K562 (cell line): ENCODE results near the gene CRABP1. TPM values are rescaled to one million over a fixed set of nuclear protein-coding genes. Genes with fewer than 3 reads are reported as not detected.

Experiments used
- C11orf30 ChIP-seq: fragments of 450-650 bp; IDR thresholded peaks from 2 replicates; pipeline ENCODE4 v1.6.1; 2016; ENCODE audit warnings: low read depth, mild to moderate bottlenecking
- ETV1 ChIP-seq: fragments of 450-650 bp; conservative IDR thresholded peaks from 2 replicates; pipeline ENCODE4 v1.6.1; 2016; ENCODE audit warnings: missing genetic modification characterization, control low read depth, low read depth, missing compliant biosample characterization
- KDM1A ChIP-seq, 2 experiments: fragments of 450-650 bp; IDR thresholded peaks; 2 replicates each; pipeline ENCODE4 v1.6.1; 2016; ENCODE audit warnings: mild to moderate bottlenecking in 2 of 2
- MXD1 ChIP-seq: fragments of 250-450 bp; sonication (Bioruptor Pico); IDR thresholded peaks from 2 replicates; pipeline ENCODE4 v1.8.0; 2021; ENCODE audit warnings: borderline replicate concordance, mild to moderate bottlenecking, moderate library complexity; ENCODE audit not compliant: poor library complexity, severe bottlenecking
- MYBL2 ChIP-seq, 2 experiments: fragments of 450-650 bp in 1 of 2; sonication (generic) in 1 of 2; formaldehyde crosslinking in 1 of 2; IDR thresholded peaks; 2 replicates each; pipeline versions ENCODE4 v1.6.1 to v1.8.1; 2017 to 2022; ENCODE audit warnings: borderline replicate concordance in 1 of 2, inconsistent platforms in 1 of 2, low read depth in 1 of 2, mild to moderate bottlenecking in 1 of 2, missing genetic modification reagents in 1 of 2, moderate library complexity in 1 of 2
- SAP30 ChIP-seq: fragments of 200-600 bp; sonication (generic); IDR thresholded peaks from 2 replicates; pipeline ENCODE4 v1.6.1; 2012; ENCODE audit warnings: borderline replicate concordance, low read depth, mild to moderate bottlenecking, moderate library complexity, low read length, control low read depth, inconsistent platforms; ENCODE audit not compliant: insufficient read depth, poor library complexity, severe bottlenecking
- SNIP1 ChIP-seq: fragments of 450-650 bp; IDR thresholded peaks from 2 replicates; pipeline ENCODE4 v1.7.1; 2017; ENCODE audit warnings: low read depth, mild to moderate bottlenecking
- SRSF9 ChIP-seq: fragments of 200-400 bp; formaldehyde crosslinking; IDR thresholded peaks from 2 replicates; pipeline ENCODE4 v1.6.1; 2017; ENCODE audit warnings: low read depth, low read length, borderline replicate concordance
- TCF3 ChIP-seq: sonication (generic); formaldehyde crosslinking; IDR thresholded peaks from 2 replicates; pipeline ENCODE4 v1.4.0; 2020; ENCODE audit warnings: mild to moderate bottlenecking, missing genetic modification reagents
- U2AF2 ChIP-seq: fragments of 200-400 bp; formaldehyde crosslinking; optimal IDR thresholded peaks from 2 replicates; pipeline ENCODE3; 2017; ENCODE audit warnings: low read depth, mild to moderate bottlenecking, low read length
- ZNF124 ChIP-seq: sonication (generic); formaldehyde crosslinking; IDR thresholded peaks from 2 replicates; pipeline ENCODE4 v1.8.1; 2022; ENCODE audit warnings: missing genetic modification reagents
- polyA plus RNA-seq, 8 experiments: library from polyadenylated mRNA; depleted of rRNA in 4 of 8; stranded (reverse) in 5 of 8; unstranded in 3 of 8; fragments of >200 nt; fragmentation: Nextera tagmentation in 2 of 8; fragmentation: Illumina TruSeq in 1 of 8; extraction: Ambion mirVana in 2 of 8; extraction: Trizol in 1 of 8; gene quantifications; 2 replicates each; pipeline versions ENCODE4 v1.2.1 to v1.2.3, GENCODE V29; 2011 to 2014; ENCODE audit warnings: inconsistent platforms in 1 of 8, missing spikeins in 1 of 8
- total RNA-seq, 7 experiments: library from RNA; depleted of rRNA in 6 of 7; stranded (reverse); fragments of >200 nt in 6 of 7; fragmentation: Illumina TruSeq in 2 of 7; extraction: Trizol in 2 of 7; gene quantifications; 2 replicates each; pipeline versions ENCODE4 v1.2.1 to v1.2.3, GENCODE V29; 2011 to 2021; ENCODE audit warnings: low replicate concordance in 1 of 7
- TF ChIP-seq, protein P1 (sequence below): fragments of 450-650 bp; IDR thresholded peaks from 2 replicates; pipeline ENCODE4 v1.6.1; 2016; ENCODE audit warnings: borderline replicate concordance
- TF ChIP-seq, protein P2 (sequence below), 2 experiments: fragments of 450-650 bp; conservative IDR thresholded peaks; 2 replicates each; pipeline ENCODE4 v1.6.1; 2017; ENCODE audit warnings: mild to moderate bottlenecking in 2 of 2, moderate library complexity in 2 of 2
- TF ChIP-seq, protein P3 (sequence below): sonication (generic); formaldehyde crosslinking; IDR thresholded peaks from 2 replicates; pipeline ENCODE4 v1.8.0; 2022; ENCODE audit warnings: missing genetic modification reagents, mild to moderate bottlenecking, borderline replicate concordance
- TF ChIP-seq, protein P4 (sequence below), 2 experiments: fragments of 450-650 bp in 1 of 2; IDR thresholded peaks; 2 replicates each; pipeline ENCODE4 v1.6.1; 2011 to 2017; ENCODE audit warnings: low read depth in 2 of 2, antibody characterized with exemption in 1 of 2, borderline replicate concordance in 1 of 2, low read length in 1 of 2, mild to moderate bottlenecking in 1 of 2, mixed read lengths in 1 of 2; ENCODE audit not compliant: control insufficient read depth in 1 of 2

Gene CRABP1
- total and polyA plus RNA-seq, 9 of the 15 experiments (the other 6 are each of a cell fraction or from before 2014, with no cell fraction given): 0.60 TPM; not detected in 8

DNA sequence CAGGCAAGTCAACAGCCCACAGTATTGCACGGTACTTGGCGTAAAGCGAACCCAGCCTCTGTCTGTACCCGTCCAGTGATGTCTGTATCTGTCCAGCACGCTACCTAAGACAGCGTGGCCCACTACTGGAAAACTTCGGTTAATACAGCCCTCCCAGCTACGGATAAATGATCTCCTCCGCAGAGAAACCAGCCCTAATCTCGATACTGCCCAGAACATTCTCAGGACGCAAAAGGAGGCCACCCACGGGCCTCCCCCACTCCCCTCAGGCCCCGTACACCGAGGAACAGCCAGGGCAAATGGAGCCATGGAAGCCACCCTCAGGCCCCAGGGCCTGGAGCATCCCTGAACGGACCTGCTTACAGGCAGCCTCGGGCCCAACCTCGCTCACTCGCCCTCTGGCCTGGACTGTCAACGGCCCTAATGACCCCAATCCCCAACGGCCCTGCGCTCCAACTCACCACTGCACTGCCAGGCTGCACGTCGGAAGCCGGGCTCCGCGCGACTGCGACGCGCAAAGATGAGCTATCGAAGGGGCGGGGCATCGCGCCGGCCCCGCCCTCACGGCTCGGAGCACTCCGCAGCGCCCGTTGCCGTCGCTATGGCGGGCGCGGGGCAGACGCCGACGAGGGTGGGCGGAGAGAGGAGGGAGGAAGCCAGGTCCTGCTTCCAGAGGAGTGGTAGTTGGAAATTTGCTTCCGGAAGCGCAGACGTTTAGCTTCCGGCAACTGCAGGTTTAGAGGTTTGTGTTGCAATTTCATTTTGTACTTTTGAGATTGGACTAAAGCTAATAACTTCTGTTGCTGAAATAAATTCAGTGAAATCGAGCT, 40.8 kb upstream of the CRABP1 start, which contains the start of gene SKIC8 (continued):
- TF ChIP-seq, protein P1, sequence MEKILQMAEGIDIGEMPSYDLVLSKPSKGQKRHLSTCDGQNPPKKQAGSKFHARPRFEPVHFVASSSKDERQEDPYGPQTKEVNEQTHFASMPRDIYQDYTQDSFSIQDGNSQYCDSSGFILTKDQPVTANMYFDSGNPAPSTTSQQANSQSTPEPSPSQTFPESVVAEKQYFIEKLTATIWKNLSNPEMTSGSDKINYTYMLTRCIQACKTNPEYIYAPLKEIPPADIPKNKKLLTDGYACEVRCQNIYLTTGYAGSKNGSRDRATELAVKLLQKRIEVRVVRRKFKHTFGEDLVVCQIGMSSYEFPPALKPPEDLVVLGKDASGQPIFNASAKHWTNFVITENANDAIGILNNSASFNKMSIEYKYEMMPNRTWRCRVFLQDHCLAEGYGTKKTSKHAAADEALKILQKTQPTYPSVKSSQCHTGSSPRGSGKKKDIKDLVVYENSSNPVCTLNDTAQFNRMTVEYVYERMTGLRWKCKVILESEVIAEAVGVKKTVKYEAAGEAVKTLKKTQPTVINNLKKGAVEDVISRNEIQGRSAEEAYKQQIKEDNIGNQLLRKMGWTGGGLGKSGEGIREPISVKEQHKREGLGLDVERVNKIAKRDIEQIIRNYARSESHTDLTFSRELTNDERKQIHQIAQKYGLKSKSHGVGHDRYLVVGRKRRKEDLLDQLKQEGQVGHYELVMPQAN: peak; percentile 98
- peak; percentile 86 for TF ChIP-seq ETV1 (tag)
- TF ChIP-seq, protein P2, sequence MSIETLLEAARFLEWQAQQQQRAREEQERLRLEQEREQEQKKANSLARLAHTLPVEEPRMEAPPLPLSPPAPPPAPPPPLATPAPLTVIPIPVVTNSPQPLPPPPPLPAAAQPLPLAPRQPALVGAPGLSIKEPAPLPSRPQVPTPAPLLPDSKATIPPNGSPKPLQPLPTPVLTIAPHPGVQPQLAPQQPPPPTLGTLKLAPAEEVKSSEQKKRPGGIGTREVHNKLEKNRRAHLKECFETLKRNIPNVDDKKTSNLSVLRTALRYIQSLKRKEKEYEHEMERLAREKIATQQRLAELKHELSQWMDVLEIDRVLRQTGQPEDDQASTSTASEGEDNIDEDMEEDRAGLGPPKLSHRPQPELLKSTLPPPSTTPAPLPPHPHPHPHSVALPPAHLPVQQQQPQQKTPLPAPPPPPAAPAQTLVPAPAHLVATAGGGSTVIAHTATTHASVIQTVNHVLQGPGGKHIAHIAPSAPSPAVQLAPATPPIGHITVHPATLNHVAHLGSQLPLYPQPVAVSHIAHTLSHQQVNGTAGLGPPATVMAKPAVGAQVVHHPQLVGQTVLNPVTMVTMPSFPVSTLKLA (conservative IDR thresholded peaks at IDR 0.05): peak; percentile 85 to 96
- no peak for TF ChIP-seq KDM1A (IDR thresholded peaks at IDR 0.05)
- no peak for TF ChIP-seq SRSF9
- TF ChIP-seq TCF3 (CRISPR knock-in tag): no peak
- peak; percentile 98 for TF ChIP-seq SAP30
- TF ChIP-seq MYBL2 (IDR thresholded peaks at IDR 0.05; ENCODE audit: low read depth): no peak
- TF ChIP-seq MYBL2 (CRISPR knock-in tag; IDR thresholded peaks at IDR 0.05; ENCODE audit: borderline replicate concordance): no peak
- peak; percentile 95 for TF ChIP-seq C11orf30
- TF ChIP-seq SNIP1: no peak
- TF ChIP-seq ZNF124 (CRISPR knock-in tag): no peak
- TF ChIP-seq MXD1: peak; percentile 57
- TF ChIP-seq, protein P3, sequence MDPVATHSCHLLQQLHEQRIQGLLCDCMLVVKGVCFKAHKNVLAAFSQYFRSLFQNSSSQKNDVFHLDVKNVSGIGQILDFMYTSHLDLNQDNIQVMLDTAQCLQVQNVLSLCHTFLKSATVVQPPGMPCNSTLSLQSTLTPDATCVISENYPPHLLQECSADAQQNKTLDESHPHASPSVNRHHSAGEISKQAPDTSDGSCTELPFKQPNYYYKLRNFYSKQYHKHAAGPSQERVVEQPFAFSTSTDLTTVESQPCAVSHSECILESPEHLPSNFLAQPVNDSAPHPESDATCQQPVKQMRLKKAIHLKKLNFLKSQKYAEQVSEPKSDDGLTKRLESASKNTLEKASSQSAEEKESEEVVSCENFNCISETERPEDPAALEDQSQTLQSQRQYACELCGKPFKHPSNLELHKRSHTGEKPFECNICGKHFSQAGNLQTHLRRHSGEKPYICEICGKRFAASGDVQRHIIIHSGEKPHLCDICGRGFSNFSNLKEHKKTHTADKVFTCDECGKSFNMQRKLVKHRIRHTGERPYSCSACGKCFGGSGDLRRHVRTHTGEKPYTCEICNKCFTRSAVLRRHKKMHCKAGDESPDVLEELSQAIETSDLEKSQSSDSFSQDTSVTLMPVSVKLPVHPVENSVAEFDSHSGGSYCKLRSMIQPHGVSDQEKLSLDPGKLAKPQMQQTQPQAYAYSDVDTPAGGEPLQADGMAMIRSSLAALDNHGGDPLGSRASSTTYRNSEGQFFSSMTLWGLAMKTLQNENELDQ (CRISPR knock-in tag): no peak
- no peak for TF ChIP-seq U2AF2
- TF ChIP-seq, protein P4, sequence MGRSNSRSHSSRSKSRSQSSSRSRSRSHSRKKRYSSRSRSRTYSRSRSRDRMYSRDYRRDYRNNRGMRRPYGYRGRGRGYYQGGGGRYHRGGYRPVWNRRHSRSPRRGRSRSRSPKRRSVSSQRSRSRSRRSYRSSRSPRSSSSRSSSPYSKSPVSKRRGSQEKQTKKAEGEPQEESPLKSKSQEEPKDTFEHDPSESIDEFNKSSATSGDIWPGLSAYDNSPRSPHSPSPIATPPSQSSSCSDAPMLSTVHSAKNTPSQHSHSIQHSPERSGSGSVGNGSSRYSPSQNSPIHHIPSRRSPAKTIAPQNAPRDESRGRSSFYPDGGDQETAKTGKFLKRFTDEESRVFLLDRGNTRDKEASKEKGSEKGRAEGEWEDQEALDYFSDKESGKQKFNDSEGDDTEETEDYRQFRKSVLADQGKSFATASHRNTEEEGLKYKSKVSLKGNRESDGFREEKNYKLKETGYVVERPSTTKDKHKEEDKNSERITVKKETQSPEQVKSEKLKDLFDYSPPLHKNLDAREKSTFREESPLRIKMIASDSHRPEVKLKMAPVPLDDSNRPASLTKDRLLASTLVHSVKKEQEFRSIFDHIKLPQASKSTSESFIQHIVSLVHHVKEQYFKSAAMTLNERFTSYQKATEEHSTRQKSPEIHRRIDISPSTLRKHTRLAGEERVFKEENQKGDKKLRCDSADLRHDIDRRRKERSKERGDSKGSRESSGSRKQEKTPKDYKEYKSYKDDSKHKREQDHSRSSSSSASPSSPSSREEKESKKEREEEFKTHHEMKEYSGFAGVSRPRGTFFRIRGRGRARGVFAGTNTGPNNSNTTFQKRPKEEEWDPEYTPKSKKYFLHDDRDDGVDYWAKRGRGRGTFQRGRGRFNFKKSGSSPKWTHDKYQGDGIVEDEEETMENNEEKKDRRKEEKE (IDR thresholded peaks at IDR 0.05; ENCODE audit: borderline replicate concordance in 1 of 2, control insufficient read depth in 1 of 2, low read depth in 2 of 2, low read length in 1 of 2): 0 out of 4 replicates have a peak, but pooled peaks of 1 of the 2 experiments have one; percentile 16
